Ovary (tissue), 9 donors: ENCODE results near the gene PTGR1. TPM values are rescaled to one million over a fixed set of nuclear protein-coding genes. Genes with fewer than 3 reads are reported as not detected.

Experiments used
- DNase-seq, 5 donors: peaks; one replicate each; pipeline ENCODE4 v3.0.0-alpha.2; 2019 to 2020
- H3K27ac ChIP-seq, 2 donors: fragments of 200-600 bp; one replicate each; pipeline versions ENCODE4 v1.5.1 to v1.8.0; 2019 to 2022
- H3K27me3 ChIP-seq: fragments of 200-600 bp; one replicate; pipeline ENCODE4 v1.8.0; 2022
- H3K36me3 ChIP-seq: fragments of 200-600 bp; sonication (generic); one replicate; pipeline ENCODE4 v1.5.1; 2019
- H3K4me1 ChIP-seq: one replicate; pipeline ENCODE4 v1.8.1; 2013; ENCODE audit warnings: mild to moderate bottlenecking, moderate library complexity; ENCODE audit not compliant: insufficient read depth
- H3K4me3 ChIP-seq: fragments of 200-600 bp; sonication (generic); one replicate; pipeline ENCODE4 v1.5.1; 2017
- H3K9me3 ChIP-seq, 2 donors: fragments of 200-600 bp in 1 of 2; sonication (generic) in 1 of 2; one replicate each; pipeline versions ENCODE4 v1.5.1 to v1.8.1; 2013 to 2019; ENCODE audit warnings: mild to moderate bottlenecking in 1 of 2, moderate library complexity in 1 of 2
- CTCF ChIP-seq, 3 donors: fragments of 450-650 bp in 2 of 3; fragments of 200-600 bp in 1 of 3; IDR thresholded peaks; one replicate each; pipeline versions ENCODE4 v1.5.1 to v1.8.0; 2016 to 2022; ENCODE audit warnings: antibody characterized with exemption in 3 of 3, mild to moderate bottlenecking in 1 of 3
- EP300 ChIP-seq: sonication (generic); formaldehyde crosslinking; IDR thresholded peaks from one replicate; pipeline ENCODE4 v1.6.1; 2017; ENCODE audit warnings: antibody characterized with exemption
- POLR2A ChIP-seq: fragments of 450-650 bp; IDR thresholded peaks from one replicate; pipeline ENCODE4 v1.6.1; 2017; ENCODE audit warnings: antibody characterized with exemption, mild to moderate bottlenecking, moderate library complexity
- whole genome bisulfite sequencing, 3 donors: extraction: QIAGEN DNeasy Blood & Tissue Kit in 1 of 3; methylation state at CpG; one replicate each; pipeline versions ENCODE4 v1.1.5 to v1.1.7; 2013 to 2017; 5-methylcytosine and 5-hydroxymethylcytosine counted together
- intact Hi-C, 4 donors: fragments of 100-400 bp; cut with DNase I; formaldehyde crosslinking; loops; one replicate each; pipeline versions ENCODE4 v1.11.0 to v1.15.1; 2022 to 2023
- polyA plus RNA-seq, 2 donors: library from polyadenylated mRNA; stranded (reverse); fragments of 200-250 nt in 1 of 2; fragments of 350-450 nt in 1 of 2; fragmentation: Illumina TruSeq in 1 of 2; extraction: RNeasy Lipid Tissue Mini Kit (QIAGEN cat#74804) in 1 of 2; gene quantifications; one replicate each; pipeline ENCODE4 v1.2.3, GENCODE V29; 2013 to 2014
- total RNA-seq, 7 donors: library from RNA; depleted of rRNA in 2 of 7; stranded (reverse); fragments of >200 nt in 2 of 7; fragmentation: NEBNext Ultra II Directional in 3 of 7; extraction: Animal tissue kit (Norgen Biotek cat#: 25700) in 3 of 7; gene quantifications; one replicate each; pipeline versions ENCODE4 v1.1.0 to v1.2.4, GENCODE V29; 2016 to 2023
- donor health status: DM: no; HTN: no; CAD: no; lungs with moderate emphysema.
- donor health status: DM: no; HTN: no; CAD: no.
- donor health status: Bipolar disorder and iron deficiency.
- donor health status: DM: yes; HTN: yes; CAD: no.
- donor health status: DM: no; HTN: no; CAD: no.
- donor health status: DM: yes; HTN: yes; CAD: no.

Gene PTGR1
- total and polyA plus RNA-seq, 9 donors: 7.3 to 45.3 (median 29.8) TPM

- TF ChIP-seq POLR2A (no peak), EP300 (no peak), CTCF (IDR thresholded peaks at IDR 0.05) (no peak)
- H3K27ac ChIP-seq: no peak overlapping the region
- no peaks in the 10 kb centered on the region for H3K27me3 ChIP-seq
- no peaks in the 10 kb centered on the region for H3K9me3 ChIP-seq
- no peaks in the 10 kb centered on the region for H3K36me3 ChIP-seq
- DNase-seq: no peak
- WGBS, 3 donors: 87 to 97% (median 92%) methylated on average over 1 of the region's 1 CpG
- intact Hi-C loops: no loop called here
- H3K4me3 ChIP-seq: no peak overlapping the region
- no peaks in the 10 kb centered on the region for H3K4me1 ChIP-seq
Observed at GRCh38 chr9:111645806-111646205, 46.4 kb upstream of the PTGR1 start.

- H3K27ac ChIP-seq: no peak overlapping the region
- DNase-seq: no peak
- H3K36me3 ChIP-seq: no peaks in the 10 kb centered on the region
- H3K4me1 ChIP-seq: no peaks in the 10 kb centered on the region
- TF ChIP-seq CTCF (IDR thresholded peaks at IDR 0.05) (no peak), EP300 (no peak), POLR2A (no peak)
- intact Hi-C loops: no loop called here
- no peaks in the 10 kb centered on the region for H3K9me3 ChIP-seq
- WGBS, 3 donors: 84 to 86% (median 85%) methylated on average over 8 of the region's 8 CpGs
- H3K4me3 ChIP-seq: no peak overlapping the region
- no peaks in the 10 kb centered on the region for H3K27me3 ChIP-seq
Observed at GRCh38 chr9:111644195-111644772, 44.8 kb upstream of the PTGR1 start.

- intact Hi-C loops: no loop called here
- TF ChIP-seq EP300: no peak
- TF ChIP-seq CTCF (IDR thresholded peaks at IDR 0.05): no peak
- no peak for TF ChIP-seq POLR2A
- Histone ChIP-seq H3K4me1 (peaks cover 6% of the 10 kb centered on the region), H3K27me3 (no peaks in the 10 kb centered on the region), H3K27ac (no peak overlapping the region), H3K4me3 (no peak overlapping the region), H3K9me3 (no peaks in the 10 kb centered on the region), H3K36me3 (no peaks in the 10 kb centered on the region)
- WGBS, 3 donors: 67 to 83% (median 72%) methylated on average over 6 of the region's 6 CpGs
- DNase-seq: no peak
Observed at GRCh38 chr9:111637421-111637950, 38.0 kb upstream of the PTGR1 start.

- DNase-seq: no peak
- Histone ChIP-seq H3K27ac (no peak overlapping the region), H3K27me3 (no peaks in the 10 kb centered on the region), H3K4me3 (no peak overlapping the region), H3K9me3 (no peaks in the 10 kb centered on the region), H3K36me3 (no peaks in the 10 kb centered on the region), H3K4me1 (peaks cover 6% of the 10 kb centered on the region)
- intact Hi-C loops: no loop called here
- 82 to 94% (median 86%) methylated on average over 1 of the region's 1 CpG for WGBS, 3 donors
- TF ChIP-seq POLR2A (no peak), CTCF (IDR thresholded peaks at IDR 0.05) (no peak), EP300 (no peak)
Observed at GRCh38 chr9:111634860-111635259, 35.4 kb upstream of the PTGR1 start.
